ENCODE data around the gene TANGO6.

TANGO6 gene

GRCh38 chr16:68869492-68870088 is 26.3 kb downstream of the TANGO6 start:
- no peak for FAIRE-seq

- no peak for FAIRE-seq
Observed at GRCh38 chr16:68873635-68874471, 30.5 kb downstream of the TANGO6 start.

GRCh38 chr16:68875871-68876270 is 32.5 kb downstream of the TANGO6 start:
- FAIRE-seq, result no peak

DNA sequence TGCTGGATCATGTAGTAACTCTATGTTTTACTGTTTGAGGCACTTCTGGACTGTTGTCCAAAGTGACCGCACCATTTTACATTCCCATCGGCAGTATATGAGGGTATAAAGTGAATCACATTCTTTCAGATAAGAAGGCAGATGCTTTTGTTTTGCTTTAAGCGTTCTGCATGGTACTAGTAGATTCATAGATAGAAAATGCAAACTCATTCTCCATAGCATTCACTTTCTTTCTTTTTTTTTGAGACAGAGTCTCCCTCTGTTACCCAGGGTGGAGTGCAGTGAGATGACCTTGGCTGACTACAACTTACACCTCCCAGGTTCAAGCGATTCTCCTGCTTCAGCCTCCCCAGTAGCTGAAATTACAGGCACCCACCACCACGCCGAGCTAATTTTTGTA is 40.4 kb downstream of the TANGO6 start:
- no peak for FAIRE-seq

DNA sequence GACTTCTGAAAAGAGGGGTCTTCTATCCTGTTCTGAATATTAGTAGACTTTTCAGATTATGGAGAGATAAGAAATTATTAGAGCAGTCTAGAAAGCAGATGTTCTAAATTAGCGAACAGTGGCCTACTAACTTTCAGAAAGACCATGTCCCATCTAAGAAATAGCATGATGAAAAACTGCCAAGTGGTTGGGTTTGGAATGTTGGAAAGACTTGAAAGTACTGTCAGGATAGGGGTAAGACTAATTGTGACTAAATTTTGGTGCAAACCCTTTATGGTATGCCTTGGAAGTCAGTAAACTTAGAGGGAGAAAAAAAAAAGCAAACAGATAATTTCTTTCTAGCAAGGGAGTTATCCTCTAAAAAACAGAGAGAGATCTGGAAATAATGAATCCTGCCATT is 41.1 kb downstream of the TANGO6 start:
- no peak for FAIRE-seq

- FAIRE-seq, result no peak
Observed at GRCh38 chr16:68884861-68885720, 41.8 kb downstream of the TANGO6 start.

DNA sequence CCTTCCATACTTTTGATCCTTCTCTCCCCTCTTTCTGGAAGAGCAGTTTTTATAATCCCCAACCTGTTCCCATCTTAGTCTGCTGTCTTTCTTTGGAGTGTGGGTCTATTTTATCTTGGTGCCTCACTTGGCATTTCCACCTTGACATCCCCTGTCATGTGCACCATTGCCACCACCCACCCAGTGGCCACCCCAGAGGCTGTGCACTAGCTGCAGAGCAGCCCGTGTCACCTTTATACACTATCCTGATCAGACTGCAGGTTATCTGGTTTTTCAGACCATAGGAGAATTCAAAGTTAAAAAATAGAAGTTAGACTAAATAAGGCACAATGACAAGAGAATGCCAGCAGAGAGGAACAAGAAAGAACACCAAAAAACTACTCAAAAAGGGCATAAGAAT is 43.8 kb downstream of the TANGO6 start:
- FAIRE-seq, result no peak

GRCh38 chr16:68889508-68890150 is 46.3 kb downstream of the TANGO6 start:
- no peak for FAIRE-seq

DNA sequence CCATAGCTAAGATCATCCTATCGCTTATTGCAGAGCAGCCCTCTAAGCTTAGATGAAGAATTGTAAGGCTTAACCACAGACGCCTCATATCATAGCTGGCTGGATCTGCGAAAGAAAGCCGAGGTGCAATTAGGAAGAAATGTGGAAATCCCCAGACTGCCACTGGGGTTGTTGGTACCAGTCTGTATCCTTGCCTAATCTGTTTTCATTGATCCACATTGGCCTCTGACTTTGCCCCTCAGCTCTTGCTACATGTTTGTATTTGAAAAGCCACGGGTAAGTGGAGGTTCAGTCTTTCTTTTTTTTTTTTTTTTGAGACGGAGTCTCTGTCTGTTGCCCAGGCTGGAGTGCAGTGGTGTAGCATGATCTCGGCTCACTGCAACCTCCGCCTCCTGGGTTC is 48.9 kb downstream of the TANGO6 start:
- no peak for FAIRE-seq

GRCh38 chr16:68892898-68893297 is 49.6 kb downstream of the TANGO6 start:
- FAIRE-seq, result no peak

GRCh38 chr16:68893710-68894705 is 50.7 kb downstream of the TANGO6 start:
- FAIRE-seq, result no peak

DNA sequence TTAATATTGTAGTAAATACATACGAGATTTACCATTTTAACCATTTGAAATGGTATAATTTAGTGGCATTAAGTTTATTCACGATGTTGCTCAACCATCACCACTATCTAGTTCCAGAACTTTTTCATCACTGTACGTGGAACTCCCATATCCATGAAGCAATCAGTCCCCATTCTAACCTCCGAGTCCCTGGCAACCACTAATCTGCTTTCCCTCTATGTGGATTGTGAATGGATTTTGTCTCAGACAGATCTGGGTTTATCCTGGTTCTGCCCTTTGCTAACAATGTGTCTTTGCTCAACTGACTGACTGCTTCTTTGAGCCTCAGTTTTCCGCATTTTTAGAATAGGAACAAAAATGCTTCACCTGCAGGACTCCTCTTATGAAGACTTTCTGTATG is 51.4 kb downstream of the TANGO6 start:
- FAIRE-seq, result no peak

GRCh38 chr16:68898026-68898425 is 54.7 kb downstream of the TANGO6 start:
- FAIRE-seq, result no peak

DNA sequence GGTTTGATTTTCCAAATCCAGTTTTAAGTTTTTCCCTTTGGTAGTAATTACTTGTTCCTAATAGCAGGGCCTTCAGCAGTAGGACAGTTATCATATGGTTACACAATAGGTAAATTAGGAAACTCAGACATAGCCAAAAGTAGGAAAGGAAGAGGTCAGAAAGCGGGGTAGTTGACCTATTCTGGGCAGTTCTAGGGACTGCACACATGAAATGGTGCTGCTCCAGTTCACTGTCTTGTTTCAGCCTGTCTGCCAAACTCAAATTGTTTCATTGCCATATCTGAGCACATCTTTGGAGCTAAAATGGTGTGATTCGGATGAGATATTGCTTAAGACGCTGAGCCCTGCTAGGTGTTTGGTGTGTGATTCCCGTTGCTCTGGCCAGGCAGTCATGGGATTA is 56.7 kb downstream of the TANGO6 start:
- FAIRE-seq, result no peak

DNA sequence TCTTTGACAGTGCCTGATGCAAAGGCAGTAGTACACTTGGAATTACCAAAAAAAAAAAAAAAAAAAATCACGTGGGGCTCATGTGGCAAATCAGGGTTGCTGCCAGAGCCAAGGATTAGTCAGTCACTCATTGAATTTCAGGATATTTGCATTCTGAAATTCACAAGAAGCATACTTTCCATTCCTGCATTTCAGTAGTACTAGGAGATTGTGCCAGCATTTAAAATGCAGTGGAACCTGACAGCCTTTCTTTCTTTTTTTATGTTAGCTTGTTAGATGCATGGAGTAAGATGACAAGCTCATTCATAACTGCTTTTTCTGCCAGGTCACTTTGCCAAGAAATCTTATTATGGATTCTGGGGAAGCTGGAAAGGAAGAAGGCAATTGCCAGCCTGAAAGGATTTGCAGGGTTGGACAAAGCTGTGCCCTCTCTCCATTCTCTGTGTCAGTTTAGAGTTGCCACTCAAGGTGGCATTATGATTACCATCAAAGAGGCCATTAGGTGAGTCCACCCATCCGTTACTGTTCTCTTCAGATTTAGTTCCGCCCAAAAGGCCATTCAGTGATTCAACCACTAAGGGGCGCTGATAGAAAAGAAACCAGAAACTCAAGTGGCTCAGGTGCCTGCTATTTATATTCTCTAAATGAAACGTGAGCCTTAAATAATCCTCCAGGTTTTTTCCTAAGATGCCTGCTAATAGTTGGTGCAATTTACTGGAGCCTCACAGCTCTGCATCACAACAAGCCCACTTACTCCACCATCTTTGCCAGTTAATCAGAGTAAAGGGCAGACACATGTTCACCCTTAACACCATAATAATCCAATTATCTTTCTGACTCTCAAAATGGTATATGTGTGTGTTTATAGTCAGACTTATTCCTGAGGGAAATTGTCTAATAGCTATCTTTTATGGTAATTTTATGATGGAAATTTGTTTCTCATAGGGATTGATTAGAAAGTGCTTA is 59.0 kb downstream of the TANGO6 start:
- FAIRE-seq, result no peak

GRCh38 chr16:68902969-68903345 is 59.6 kb downstream of the TANGO6 start:
- no peak for FAIRE-seq

DNA sequence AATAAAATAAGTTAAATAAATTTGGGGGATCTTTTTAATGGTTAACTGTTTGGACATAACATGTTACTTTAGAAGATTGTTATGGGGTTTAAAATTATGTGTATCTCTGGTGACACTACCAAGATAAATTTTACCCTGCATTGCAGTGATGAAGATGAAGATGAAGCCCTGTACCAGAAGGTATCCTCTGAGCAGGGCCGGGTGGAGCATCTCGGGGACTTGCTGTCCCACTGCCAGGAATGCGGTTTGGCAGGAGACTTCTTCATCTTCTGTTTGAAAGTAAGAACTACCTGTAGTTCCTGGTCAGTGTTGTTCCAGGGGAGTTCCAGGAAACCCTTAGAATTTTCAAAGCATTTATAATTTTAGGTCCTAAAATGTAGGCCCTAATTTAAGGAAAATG is 64.0 kb downstream of the TANGO6 start:
- no peak for FAIRE-seq

- FAIRE-seq, result no peak
Observed at GRCh38 chr16:68907781-68908181, 64.5 kb downstream of the TANGO6 start.

DNA sequence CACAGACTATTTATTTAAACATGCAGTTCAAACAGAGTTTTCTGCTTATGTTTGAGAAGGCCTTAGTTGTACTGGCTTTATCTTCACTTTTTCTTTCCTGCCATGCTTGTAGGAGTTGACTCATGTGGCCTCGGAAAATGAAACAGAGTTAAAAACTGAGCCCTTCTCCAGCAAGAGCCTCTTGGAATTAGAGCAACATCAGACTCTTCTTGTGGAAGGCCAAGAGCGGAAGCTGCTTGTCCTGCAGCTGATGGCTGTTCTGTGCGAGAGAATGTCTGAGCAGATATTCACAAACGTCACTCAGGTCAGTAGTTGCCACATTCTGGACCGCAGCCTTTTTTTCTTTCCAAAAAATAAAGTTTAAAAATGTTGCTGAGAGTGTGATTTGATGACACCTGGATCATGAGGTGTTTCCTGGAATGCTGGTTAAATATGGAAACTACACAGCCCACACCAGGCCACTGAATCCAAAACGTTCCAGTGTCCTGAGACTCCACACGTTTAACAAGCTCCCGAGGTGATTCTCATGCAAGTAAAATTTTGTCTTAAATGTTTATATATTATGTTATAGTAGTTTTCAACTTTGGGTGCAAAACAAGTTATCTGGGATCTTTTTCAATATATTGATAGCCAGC is 65.9 kb downstream of the TANGO6 start:
- no peak for FAIRE-seq

DNA sequence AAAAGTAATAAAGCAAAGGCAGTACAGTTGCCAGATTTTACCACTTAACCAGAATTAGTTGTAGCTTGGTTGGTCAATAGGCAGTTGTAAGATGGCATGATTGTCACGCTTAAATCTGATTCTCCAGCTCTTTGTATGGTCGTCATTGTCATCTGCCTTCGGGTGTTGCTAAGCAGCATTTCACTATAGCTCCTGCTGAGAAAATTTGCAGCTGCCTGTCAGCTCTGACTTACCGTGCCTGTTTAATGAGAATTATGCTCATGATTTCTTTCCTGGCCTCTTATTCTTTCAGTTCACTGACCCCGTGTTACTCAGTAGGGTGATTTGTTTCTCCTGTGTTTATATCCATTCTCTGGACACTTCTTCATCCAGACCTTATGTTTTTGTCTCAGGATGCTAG is 66.7 kb downstream of the TANGO6 start:
- no peak for FAIRE-seq

Data from A204.1 (cell line).